GM23338 (cell line): ENCODE results near the gene SUPT6H. TPM values are rescaled to one million over a fixed set of nuclear protein-coding genes. Genes with fewer than 3 reads are reported as not detected.

Experiments
- ATAC-seq: fragments of 200-7000 bp; cut with Tn5 transposase; 3 replicates; pipeline ENCODE4 v1.9.1; 2020
- DNase-seq: peaks from one replicate; pipeline ENCODE4 v3.0.0-alpha.2; 2015; ENCODE audit warnings: low spot score
- H2AFZ ChIP-seq: fragments of 200-600 bp; sonication (generic); 2 replicates; pipeline ENCODE4 v1.8.0; 2016; ENCODE audit warnings: antibody characterized with exemption, mild to moderate bottlenecking, moderate library complexity
- H3F3A ChIP-seq: fragments of 200-600 bp; sonication (generic); replicated peaks from 2 replicates; pipeline ENCODE4 v1.8.0; 2017; ENCODE audit warnings: antibody characterized with exemption, mixed run types, low read depth
- H3K27ac ChIP-seq: fragments of 200-600 bp; sonication (generic); 2 replicates; pipeline ENCODE4 v1.6.1; 2016; ENCODE audit warnings: low read depth
- H3K27me3 ChIP-seq: fragments of 200-600 bp; sonication (generic); 2 replicates; pipeline ENCODE4 v1.8.0; 2016; ENCODE audit warnings: mild to moderate bottlenecking, mixed run types, moderate library complexity; ENCODE audit not compliant: insufficient read depth
- H3K36me3 ChIP-seq: fragments of 200-600 bp; sonication (generic); 2 replicates; pipeline ENCODE4 v1.8.0; 2016; ENCODE audit warnings: mild to moderate bottlenecking; ENCODE audit not compliant: insufficient read depth
- H3K4me1 ChIP-seq: fragments of 200-600 bp; sonication (generic); 2 replicates; pipeline ENCODE4 v1.8.0; 2016; ENCODE audit warnings: mild to moderate bottlenecking, moderate library complexity; ENCODE audit not compliant: insufficient read depth
- H3K4me2 ChIP-seq: fragments of 200-600 bp; sonication (generic); 2 replicates; pipeline ENCODE4 v1.7.1; 2017; ENCODE audit warnings: mixed run types
- H3K4me3 ChIP-seq: fragments of 200-600 bp; sonication (generic); 2 replicates; pipeline ENCODE4 v1.6.1; 2016; ENCODE audit warnings: mixed run types
- H3K79me2 ChIP-seq: fragments of 200-600 bp; sonication (generic); replicated peaks from 2 replicates; pipeline ENCODE4 v1.8.0; 2017; ENCODE audit warnings: mild to moderate bottlenecking; ENCODE audit not compliant: insufficient read depth
- H3K9me2 ChIP-seq: fragments of 200-600 bp; sonication (generic); 2 replicates; pipeline ENCODE4 v1.8.0; 2017; ENCODE audit not compliant: insufficient read depth
- H4K20me1 ChIP-seq: fragments of 200-600 bp; sonication (generic); replicated peaks from 2 replicates; pipeline ENCODE4 v1.8.0; 2017; ENCODE audit warnings: mild to moderate bottlenecking; ENCODE audit not compliant: insufficient read depth
- H3K27ac Mint-ChIP-seq: 2 replicates; pipeline ENCODE4 v1.8.0; 2020; ENCODE audit warnings: inconsistent platforms, mild to moderate bottlenecking, moderate library complexity, mixed read lengths
- H3K27me3 Mint-ChIP-seq: 3 replicates; pipeline ENCODE4 v1.8.0; 2022; ENCODE audit warnings: low read depth, mild to moderate bottlenecking, moderate library complexity, mixed read lengths, inconsistent platforms; ENCODE audit not compliant: insufficient read depth, poor library complexity
- H3K36me3 Mint-ChIP-seq: 3 replicates; pipeline ENCODE4 v1.8.0; 2021; ENCODE audit warnings: low read depth, mild to moderate bottlenecking, inconsistent platforms, moderate library complexity, mixed read lengths
- H3K4me1 Mint-ChIP-seq: 3 replicates; pipeline ENCODE4 v1.8.0; 2020; ENCODE audit warnings: mild to moderate bottlenecking, inconsistent platforms, mixed read lengths
- H3K4me3 Mint-ChIP-seq: 3 replicates; pipeline ENCODE4 v1.8.0; 2021; ENCODE audit warnings: moderate library complexity, mild to moderate bottlenecking, inconsistent platforms, mixed read lengths
- H3K9me3 Mint-ChIP-seq: 3 replicates; pipeline ENCODE4 v1.8.0; 2020; ENCODE audit warnings: moderate library complexity, mild to moderate bottlenecking, inconsistent platforms, mixed read lengths
- STAT1 ChIP-seq: IDR thresholded peaks from one replicate; pipeline ENCODE4 v1.6.1; 2016; ENCODE audit warnings: antibody characterized with exemption; ENCODE audit not compliant: unreplicated experiment
- ZNF331 ChIP-seq: fragments of 250-450 bp; sonication (Bioruptor Pico); IDR thresholded peaks from 2 replicates; pipeline ENCODE4 v1.5.0; 2020; ENCODE audit warnings: low read depth, mild to moderate bottlenecking, moderate library complexity
- polyA plus RNA-seq: library from polyadenylated mRNA; unstranded; fragments of >200 nt; fragmentation: Nextera tagmentation; extraction: Ambion mirVana; gene quantifications from 2 replicates; pipeline ENCODE4 v1.2.1, GENCODE V29; 2016
- total RNA-seq: library from RNA; depleted of rRNA; stranded (reverse); fragments of >200 nt; shearing (Covaris generic); gene quantifications from 2 replicates; pipeline ENCODE4 v1.2.3, GENCODE V29; 2014
- TF ChIP-seq, protein P1 (sequence below): fragments of 250-450 bp; sonication (Bioruptor Pico); IDR thresholded peaks from 2 replicates; pipeline ENCODE4 v1.5.0; 2020; ENCODE audit warnings: mild to moderate bottlenecking, moderate library complexity
- TF ChIP-seq, protein P2 (sequence below): IDR thresholded peaks from one replicate; pipeline ENCODE4 v1.6.1; 2018; ENCODE audit warnings: antibody characterized with exemption; ENCODE audit not compliant: unreplicated experiment
- TF ChIP-seq, protein P3 (sequence below): IDR thresholded peaks from 2 replicates; pipeline ENCODE4 v1.6.1; 2016; ENCODE audit warnings: antibody characterized with exemption

Gene SUPT6H
- total and polyA plus RNA-seq, 2 experiments from 2014 or later, result 17.8 to 70.7 TPM

DNA sequence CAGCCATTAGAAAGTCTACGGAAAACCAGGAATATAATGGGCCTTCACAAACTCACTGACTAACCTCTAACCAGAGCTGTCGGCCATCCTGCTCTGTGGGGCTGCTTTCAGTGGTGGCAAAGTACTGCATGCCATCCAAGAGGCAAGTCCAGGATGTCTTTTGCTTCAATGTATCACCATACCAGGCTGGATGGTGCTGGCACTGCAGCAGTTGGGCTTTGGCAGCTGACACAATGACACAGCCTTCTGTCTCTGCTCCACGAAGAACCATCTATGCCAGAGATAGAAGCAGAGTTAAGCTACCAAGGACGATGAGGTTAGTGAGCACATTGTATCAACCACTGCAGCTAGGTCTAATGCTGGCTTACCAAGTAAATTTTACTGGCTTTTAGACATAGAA, 38.3 kb upstream of the SUPT6H start (continued):
- TF ChIP-seq, protein P1, sequence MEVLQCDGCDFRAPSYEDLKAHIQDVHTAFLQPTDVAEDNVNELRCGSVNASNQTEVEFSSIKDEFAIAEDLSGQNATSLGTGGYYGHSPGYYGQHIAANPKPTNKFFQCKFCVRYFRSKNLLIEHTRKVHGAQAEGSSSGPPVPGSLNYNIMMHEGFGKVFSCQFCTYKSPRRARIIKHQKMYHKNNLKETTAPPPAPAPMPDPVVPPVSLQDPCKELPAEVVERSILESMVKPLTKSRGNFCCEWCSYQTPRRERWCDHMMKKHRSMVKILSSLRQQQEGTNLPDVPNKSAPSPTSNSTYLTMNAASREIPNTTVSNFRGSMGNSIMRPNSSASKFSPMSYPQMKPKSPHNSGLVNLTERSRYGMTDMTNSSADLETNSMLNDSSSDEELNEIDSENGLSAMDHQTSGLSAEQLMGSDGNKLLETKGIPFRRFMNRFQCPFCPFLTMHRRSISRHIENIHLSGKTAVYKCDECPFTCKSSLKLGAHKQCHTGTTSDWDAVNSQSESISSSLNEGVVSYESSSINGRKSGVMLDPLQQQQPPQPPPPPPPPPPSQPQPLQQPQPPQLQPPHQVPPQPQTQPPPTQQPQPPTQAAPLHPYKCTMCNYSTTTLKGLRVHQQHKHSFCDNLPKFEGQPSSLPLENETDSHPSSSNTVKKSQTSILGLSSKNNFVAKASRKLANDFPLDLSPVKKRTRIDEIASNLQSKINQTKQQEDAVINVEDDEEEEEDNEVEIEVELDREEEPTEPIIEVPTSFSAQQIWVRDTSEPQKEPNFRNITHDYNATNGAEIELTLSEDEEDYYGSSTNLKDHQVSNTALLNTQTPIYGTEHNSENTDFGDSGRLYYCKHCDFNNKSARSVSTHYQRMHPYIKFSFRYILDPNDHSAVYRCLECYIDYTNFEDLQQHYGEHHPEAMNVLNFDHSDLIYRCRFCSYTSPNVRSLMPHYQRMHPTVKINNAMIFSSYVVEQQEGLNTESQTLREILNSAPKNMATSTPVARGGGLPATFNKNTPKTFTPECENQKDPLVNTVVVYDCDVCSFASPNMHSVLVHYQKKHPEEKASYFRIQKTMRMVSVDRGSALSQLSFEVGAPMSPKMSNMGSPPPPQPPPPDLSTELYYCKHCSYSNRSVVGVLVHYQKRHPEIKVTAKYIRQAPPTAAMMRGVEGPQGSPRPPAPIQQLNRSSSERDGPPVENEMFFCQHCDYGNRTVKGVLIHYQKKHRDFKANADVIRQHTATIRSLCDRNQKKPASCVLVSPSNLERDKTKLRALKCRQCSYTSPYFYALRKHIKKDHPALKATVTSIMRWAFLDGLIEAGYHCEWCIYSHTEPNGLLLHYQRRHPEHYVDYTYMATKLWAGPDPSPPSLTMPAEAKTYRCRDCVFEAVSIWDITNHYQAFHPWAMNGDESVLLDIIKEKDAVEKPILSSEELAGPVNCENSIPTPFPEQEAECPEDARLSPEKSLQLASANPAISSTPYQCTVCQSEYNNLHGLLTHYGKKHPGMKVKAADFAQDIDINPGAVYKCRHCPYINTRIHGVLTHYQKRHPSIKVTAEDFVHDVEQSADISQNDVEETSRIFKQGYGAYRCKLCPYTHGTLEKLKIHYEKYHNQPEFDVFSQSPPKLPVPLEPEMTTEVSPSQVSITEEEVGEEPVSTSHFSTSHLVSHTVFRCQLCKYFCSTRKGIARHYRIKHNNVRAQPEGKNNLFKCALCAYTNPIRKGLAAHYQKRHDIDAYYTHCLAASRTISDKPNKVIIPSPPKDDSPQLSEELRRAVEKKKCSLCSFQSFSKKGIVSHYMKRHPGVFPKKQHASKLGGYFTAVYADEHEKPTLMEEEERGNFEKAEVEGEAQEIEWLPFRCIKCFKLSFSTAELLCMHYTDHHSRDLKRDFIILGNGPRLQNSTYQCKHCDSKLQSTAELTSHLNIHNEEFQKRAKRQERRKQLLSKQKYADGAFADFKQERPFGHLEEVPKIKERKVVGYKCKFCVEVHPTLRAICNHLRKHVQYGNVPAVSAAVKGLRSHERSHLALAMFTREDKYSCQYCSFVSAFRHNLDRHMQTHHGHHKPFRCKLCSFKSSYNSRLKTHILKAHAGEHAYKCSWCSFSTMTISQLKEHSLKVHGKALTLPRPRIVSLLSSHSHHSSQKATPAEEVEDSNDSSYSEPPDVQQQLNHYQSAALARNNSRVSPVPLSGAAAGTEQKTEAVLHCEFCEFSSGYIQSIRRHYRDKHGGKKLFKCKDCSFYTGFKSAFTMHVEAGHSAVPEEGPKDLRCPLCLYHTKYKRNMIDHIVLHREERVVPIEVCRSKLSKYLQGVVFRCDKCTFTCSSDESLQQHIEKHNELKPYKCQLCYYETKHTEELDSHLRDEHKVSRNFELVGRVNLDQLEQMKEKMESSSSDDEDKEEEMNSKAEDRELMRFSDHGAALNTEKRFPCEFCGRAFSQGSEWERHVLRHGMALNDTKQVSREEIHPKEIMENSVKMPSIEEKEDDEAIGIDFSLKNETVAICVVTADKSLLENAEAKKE, result no peak

DNA sequence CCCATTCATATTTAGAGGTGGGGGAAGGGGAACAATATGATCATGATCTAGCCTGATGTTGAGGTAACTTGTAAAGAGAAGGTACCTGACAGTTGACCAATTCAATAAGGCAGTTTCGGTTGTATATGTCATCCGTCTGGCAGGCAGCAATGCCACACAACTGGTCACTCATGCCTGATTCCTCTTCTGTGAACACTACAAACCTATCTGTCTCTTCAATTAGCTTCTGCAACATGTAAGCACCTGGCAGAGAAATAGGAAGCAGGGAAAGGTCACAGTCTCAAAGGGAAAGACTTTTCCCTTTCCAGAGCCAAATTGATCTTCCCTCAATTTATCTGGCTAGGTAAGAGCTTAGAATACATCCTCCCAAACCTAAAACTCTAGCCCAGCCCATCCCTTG, 37.9 kb upstream of the SUPT6H start:
- no peak for TF ChIP-seq STAT1
- TF ChIP-seq, protein P2, sequence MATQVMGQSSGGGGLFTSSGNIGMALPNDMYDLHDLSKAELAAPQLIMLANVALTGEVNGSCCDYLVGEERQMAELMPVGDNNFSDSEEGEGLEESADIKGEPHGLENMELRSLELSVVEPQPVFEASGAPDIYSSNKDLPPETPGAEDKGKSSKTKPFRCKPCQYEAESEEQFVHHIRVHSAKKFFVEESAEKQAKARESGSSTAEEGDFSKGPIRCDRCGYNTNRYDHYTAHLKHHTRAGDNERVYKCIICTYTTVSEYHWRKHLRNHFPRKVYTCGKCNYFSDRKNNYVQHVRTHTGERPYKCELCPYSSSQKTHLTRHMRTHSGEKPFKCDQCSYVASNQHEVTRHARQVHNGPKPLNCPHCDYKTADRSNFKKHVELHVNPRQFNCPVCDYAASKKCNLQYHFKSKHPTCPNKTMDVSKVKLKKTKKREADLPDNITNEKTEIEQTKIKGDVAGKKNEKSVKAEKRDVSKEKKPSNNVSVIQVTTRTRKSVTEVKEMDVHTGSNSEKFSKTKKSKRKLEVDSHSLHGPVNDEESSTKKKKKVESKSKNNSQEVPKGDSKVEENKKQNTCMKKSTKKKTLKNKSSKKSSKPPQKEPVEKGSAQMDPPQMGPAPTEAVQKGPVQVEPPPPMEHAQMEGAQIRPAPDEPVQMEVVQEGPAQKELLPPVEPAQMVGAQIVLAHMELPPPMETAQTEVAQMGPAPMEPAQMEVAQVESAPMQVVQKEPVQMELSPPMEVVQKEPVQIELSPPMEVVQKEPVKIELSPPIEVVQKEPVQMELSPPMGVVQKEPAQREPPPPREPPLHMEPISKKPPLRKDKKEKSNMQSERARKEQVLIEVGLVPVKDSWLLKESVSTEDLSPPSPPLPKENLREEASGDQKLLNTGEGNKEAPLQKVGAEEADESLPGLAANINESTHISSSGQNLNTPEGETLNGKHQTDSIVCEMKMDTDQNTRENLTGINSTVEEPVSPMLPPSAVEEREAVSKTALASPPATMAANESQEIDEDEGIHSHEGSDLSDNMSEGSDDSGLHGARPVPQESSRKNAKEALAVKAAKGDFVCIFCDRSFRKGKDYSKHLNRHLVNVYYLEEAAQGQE, result no peak
- no peak for TF ChIP-seq ZNF331 (CRISPR knock-in tag)
- TF ChIP-seq, protein P3, sequence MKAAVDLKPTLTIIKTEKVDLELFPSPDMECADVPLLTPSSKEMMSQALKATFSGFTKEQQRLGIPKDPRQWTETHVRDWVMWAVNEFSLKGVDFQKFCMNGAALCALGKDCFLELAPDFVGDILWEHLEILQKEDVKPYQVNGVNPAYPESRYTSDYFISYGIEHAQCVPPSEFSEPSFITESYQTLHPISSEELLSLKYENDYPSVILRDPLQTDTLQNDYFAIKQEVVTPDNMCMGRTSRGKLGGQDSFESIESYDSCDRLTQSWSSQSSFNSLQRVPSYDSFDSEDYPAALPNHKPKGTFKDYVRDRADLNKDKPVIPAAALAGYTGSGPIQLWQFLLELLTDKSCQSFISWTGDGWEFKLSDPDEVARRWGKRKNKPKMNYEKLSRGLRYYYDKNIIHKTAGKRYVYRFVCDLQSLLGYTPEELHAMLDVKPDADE, result no peak
- H3K79me2 ChIP-seq, result no peaks in the 10 kb centered on the region
- Mint-ChIP-seq H3K27me3 (peaks cover 2% of the 10 kb centered on the region), H3K27ac (no peak overlapping the region), H3K36me3 (peaks cover 84% of the 10 kb centered on the region), H3K4me3 (no peak overlapping the region), H3K9me3 (no peaks in the 10 kb centered on the region), H3K4me1 (no peaks in the 10 kb centered on the region)
- no peak overlapping the region for H3K4me3 ChIP-seq
- no peaks in the 10 kb centered on the region for H3K4me1 ChIP-seq
- peaks cover 30% of the 10 kb centered on the region for H4K20me1 ChIP-seq
- H2AFZ ChIP-seq, result no peak overlapping the region
- no peak overlapping the region for H3K4me2 ChIP-seq
- H3K27me3 ChIP-seq, result no peaks in the 10 kb centered on the region
- no peak for DNase-seq
- no peak for ATAC-seq
- no peak overlapping the region for H3K27ac ChIP-seq
- peaks cover 74% of the 10 kb centered on the region for H3K36me3 ChIP-seq
- H3K9me2 ChIP-seq, result no peaks in the 10 kb centered on the region
- H3F3A ChIP-seq, result no peaks in the 10 kb centered on the region; the same call in 1 of the 2 replicates
